ENCODE data around the gene CCDC97. TPM values are rescaled to one million over a fixed set of nuclear protein-coding genes. Genes with fewer than 3 reads are reported as not detected.

CCDC97 gene
- total and polyA plus RNA-seq, 10 donors = 12.7 to 38.2 (median 23.9) TPM

GRCh38 chr19:41316306-41316920, 6.4 kb downstream of the CCDC97 start:
- intact Hi-C loops (cut with DNase I; ENCODE audit: low total_unique reads) = no loop called here
- Histone ChIP-seq H3K9me3 (no peaks in the 10 kb centered on the region), H3K27me3 (replicated peaks in 1 of 7) (no peaks in the 10 kb centered on the region), H3K27ac (no peak overlapping the region), H3K36me3 (peaks cover 0 to 98% (median 84%) of the 10 kb centered on the region in 6 donors), H3K4me1 (peaks cover 8 to 69% (median 25%) of the 10 kb centered on the region in 6 donors), H3K4me3 (no peak overlapping the region)
- 95 to 98% (median 96%) methylated on average over 19 to 24 of the region's 24 CpGs for WGBS, 5 donors
- peak; percentile 64 for DNase-seq
- TF ChIP-seq POLR2A (IDR thresholded peaks at IDR 0.05) (no peak), POLR2AphosphoS5 (IDR thresholded peaks at IDR 0.05) (peak in 2 of 3 donors; percentile 37 to 72), CTCF (IDR thresholded peaks at IDR 0.05 in 8 of 11, conservative IDR thresholded peaks at IDR 0.05 in 3 of 11) (no peak)

GRCh38 chr19:41318696-41319499, 8.9 kb downstream of the CCDC97 start:
- 79 to 96% (median 88%) methylated on average over 13 to 19 of the region's 19 CpGs for WGBS, 5 donors
- intact Hi-C loops (cut with DNase I; ENCODE audit: low total_unique reads) = no loop called here
- Histone ChIP-seq H3K4me1 (peaks cover 16 to 69% (median 33%) of the 10 kb centered on the region in 6 donors), H3K9me3 (no peaks in the 10 kb centered on the region), H3K27ac (peak overlapping the region in 1 of 8 donors; percentile 90), H3K4me3 (no peak overlapping the region), H3K36me3 (peaks cover 0 to 100% (median 69%) of the 10 kb centered on the region in 6 donors), H3K27me3 (replicated peaks in 1 of 7) (no peaks in the 10 kb centered on the region)
- TF ChIP-seq POLR2A (IDR thresholded peaks at IDR 0.05) (no peak), CTCF (IDR thresholded peaks at IDR 0.05 in 8 of 11, conservative IDR thresholded peaks at IDR 0.05 in 3 of 11) (no peak), POLR2AphosphoS5 (IDR thresholded peaks at IDR 0.05) (peak in 2 of 3 donors; percentile 43 to 56)
- no peak for DNase-seq

- Histone ChIP-seq H3K27ac (peak overlapping the region in 2 of 8 donors; percentile 2 to 90), H3K36me3 (peaks cover 0 to 95% (median 63%) of the 10 kb centered on the region in 6 donors), H3K9me3 (no peaks in the 10 kb centered on the region), H3K4me3 (no peak overlapping the region), H3K4me1 (peaks cover 23 to 69% (median 41%) of the 10 kb centered on the region in 6 donors), H3K27me3 (replicated peaks in 1 of 7) (no peaks in the 10 kb centered on the region)
- no peak for DNase-seq
- 86 to 90% (median 89%) methylated on average over 19 to 20 of the region's 20 CpGs for WGBS, 5 donors
- intact Hi-C loops (cut with DNase I; ENCODE audit: low total_unique reads) = loop anchor here (5.0 kb wide), 1 partner anchor 38 kb away; no protein-coding TSS in a partner anchor
- peak in 2 of 3 donors; percentile 36 to 44 for TF ChIP-seq POLR2AphosphoS5 (IDR thresholded peaks at IDR 0.05)
- no peak for TF ChIP-seq CTCF (IDR thresholded peaks at IDR 0.05 in 8 of 11, conservative IDR thresholded peaks at IDR 0.05 in 3 of 11)
Observed at GRCh38 chr19:41319500-41320184, 9.7 kb downstream of the CCDC97 start.

Data from spleen (tissue), 11 donors.